GM10847 (cell line): Measurements from ENCODE around the gene RAX.

Experiments used
- POLR2A ChIP-seq: IDR thresholded peaks from 2 replicates; pipeline ENCODE4 v1.6.1; 2011; ENCODE audit not compliant: insufficient read length; ENCODE audit errors: extremely low read depth

The RAX gene

GRCh38 chr18:59272891-59273758, at the start of gene RAX:
Gene RAX (minus strand): TSS chr18:59273454. CDS start chr18:59273206, 248 bp downstream.
- TF ChIP-seq POLR2A, result no peak

- no peak for TF ChIP-seq POLR2A
These were observed 45.3 kb upstream of the RAX start, which contains the start of gene CPLX4 for GRCh38 chr18:59318460-59319050. Gene CPLX4 (minus strand): TSS chr18:59318649. CDS start chr18:59318462, 187 bp downstream.

GRCh38 chr18:59311631-59312030, 38.4 kb upstream of the RAX start:
- TF ChIP-seq POLR2A, result no peak

- no peak for TF ChIP-seq POLR2A
These were observed 35.6 kb upstream of the RAX start for GRCh38 chr18:59308938-59309260.

GRCh38 chr18:59308248-59308937, 35.1 kb upstream of the RAX start:
- no peak for TF ChIP-seq POLR2A

- TF ChIP-seq POLR2A, result no peak
These were observed 33.4 kb upstream of the RAX start for GRCh38 chr18:59306640-59307039.

- TF ChIP-seq POLR2A, result no peak
These were observed 32.0 kb upstream of the RAX start for GRCh38 chr18:59305295-59305694.

GRCh38 chr18:59303656-59304195, 30.5 kb upstream of the RAX start:
- TF ChIP-seq POLR2A, result no peak

- no peak for TF ChIP-seq POLR2A
These were observed 29.8 kb upstream of the RAX start for GRCh38 chr18:59303006-59303405.

GRCh38 chr18:59301929-59302328, 28.7 kb upstream of the RAX start:
- no peak for TF ChIP-seq POLR2A

- TF ChIP-seq POLR2A, result no peak
These were observed 27.5 kb upstream of the RAX start for GRCh38 chr18:59300676-59301285.

GRCh38 chr18:59298871-59299270, 25.6 kb upstream of the RAX start:
- no peak for TF ChIP-seq POLR2A

- TF ChIP-seq POLR2A, result no peak
These were observed 20.1 kb upstream of the RAX start for GRCh38 chr18:59293317-59293716.

GRCh38 chr18:59286341-59286740, 13.1 kb upstream of the RAX start:
- TF ChIP-seq POLR2A, result no peak

GRCh38 chr18:59282341-59282740, 9.1 kb upstream of the RAX start:
- no peak for TF ChIP-seq POLR2A
